ENCODE data around the gene FGFR4.

The FGFR4 gene

GRCh38 chr5:177070536-177071191 lies 16.1 kb upstream of the FGFR4 start:
- H3K36me3 ChIP-seq (ENCODE audit: insufficient read depth, low read length), result no peaks in the 10 kb centered on the region
- H3K4me1 ChIP-seq (ENCODE audit: insufficient read depth, low read length), result peaks cover 3% of the 10 kb centered on the region; the same call in 1 of the 2 replicates
- no peaks in the 10 kb centered on the region for H3K9me3 ChIP-seq (ENCODE audit: control insufficient read depth, insufficient read depth, low read length)
- H3K9ac ChIP-seq (ENCODE audit: low read depth, low read length), result no peak overlapping the region

- peaks cover 3% of the 10 kb centered on the region; the same call in 1 of the 2 replicates for H3K4me1 ChIP-seq (ENCODE audit: insufficient read depth, low read length)
- H3K36me3 ChIP-seq (ENCODE audit: insufficient read depth, low read length), result no peaks in the 10 kb centered on the region
- no peaks in the 10 kb centered on the region for H3K9me3 ChIP-seq (ENCODE audit: control insufficient read depth, insufficient read depth, low read length)
- no peak overlapping the region; the same call in 1 of the 2 replicates for H3K9ac ChIP-seq (ENCODE audit: low read depth, low read length)
Observed at GRCh38 chr5:177071666-177072385, 14.9 kb upstream of the FGFR4 start.

- Histone ChIP-seq H3K4me1 (ENCODE audit: insufficient read depth, low read length) (no peaks in the 10 kb centered on the region), H3K9me3 (ENCODE audit: control insufficient read depth, insufficient read depth, low read length) (no peaks in the 10 kb centered on the region), H3K36me3 (ENCODE audit: insufficient read depth, low read length) (no peaks in the 10 kb centered on the region), H3K9ac (ENCODE audit: low read depth, low read length) (no peak overlapping the region)
Observed at GRCh38 chr5:177077335-177077734, 9.4 kb upstream of the FGFR4 start.

- no peak overlapping the region for H3K9ac ChIP-seq (ENCODE audit: low read depth, low read length)
- peaks cover 5% of the 10 kb centered on the region; the same call in 1 of the 2 replicates for H3K4me1 ChIP-seq (ENCODE audit: insufficient read depth, low read length)
- H3K36me3 ChIP-seq (ENCODE audit: insufficient read depth, low read length), result no peaks in the 10 kb centered on the region
- no peaks in the 10 kb centered on the region for H3K9me3 ChIP-seq (ENCODE audit: control insufficient read depth, insufficient read depth, low read length)
Observed at GRCh38 chr5:177079606-177080005, 7.1 kb upstream of the FGFR4 start.

- H3K9me3 ChIP-seq (ENCODE audit: control insufficient read depth, insufficient read depth, low read length), result no peaks in the 10 kb centered on the region
- H3K4me1 ChIP-seq (ENCODE audit: insufficient read depth, low read length), result peaks cover 9% of the 10 kb centered on the region
- H3K36me3 ChIP-seq (ENCODE audit: insufficient read depth, low read length), result no peaks in the 10 kb centered on the region
- H3K9ac ChIP-seq (ENCODE audit: low read depth, low read length), result no peak overlapping the region
Observed at GRCh38 chr5:177080265-177080664, 6.5 kb upstream of the FGFR4 start.

DNA sequence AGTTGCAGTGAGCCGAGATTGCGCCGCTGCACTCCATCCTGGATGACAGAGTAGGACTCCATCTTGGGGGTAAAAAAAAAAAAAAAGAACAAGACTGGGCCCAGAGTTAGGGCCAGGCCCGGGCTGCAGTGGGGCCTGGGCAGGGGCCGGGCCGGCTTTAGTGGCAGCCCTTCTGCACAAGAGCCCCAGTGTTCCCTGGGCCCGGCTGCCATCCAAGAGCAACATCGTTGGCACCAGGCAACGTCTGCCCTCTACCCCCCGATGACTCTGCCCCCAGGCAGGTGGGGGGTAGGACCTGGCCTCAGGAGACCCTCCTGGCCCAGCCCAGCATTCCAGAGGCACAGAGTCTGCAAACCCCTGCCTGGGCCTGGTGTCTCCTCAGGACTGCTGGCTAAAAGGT lies 4.9 kb upstream of the FGFR4 start:
- H3K4me1 ChIP-seq (ENCODE audit: insufficient read depth, low read length), result peaks cover 19% of the 10 kb centered on the region
- no peaks in the 10 kb centered on the region for H3K36me3 ChIP-seq (ENCODE audit: insufficient read depth, low read length)
- no peak overlapping the region for H3K9ac ChIP-seq (ENCODE audit: low read depth, low read length)
- H3K9me3 ChIP-seq (ENCODE audit: control insufficient read depth, insufficient read depth, low read length), result no peaks in the 10 kb centered on the region

DNA sequence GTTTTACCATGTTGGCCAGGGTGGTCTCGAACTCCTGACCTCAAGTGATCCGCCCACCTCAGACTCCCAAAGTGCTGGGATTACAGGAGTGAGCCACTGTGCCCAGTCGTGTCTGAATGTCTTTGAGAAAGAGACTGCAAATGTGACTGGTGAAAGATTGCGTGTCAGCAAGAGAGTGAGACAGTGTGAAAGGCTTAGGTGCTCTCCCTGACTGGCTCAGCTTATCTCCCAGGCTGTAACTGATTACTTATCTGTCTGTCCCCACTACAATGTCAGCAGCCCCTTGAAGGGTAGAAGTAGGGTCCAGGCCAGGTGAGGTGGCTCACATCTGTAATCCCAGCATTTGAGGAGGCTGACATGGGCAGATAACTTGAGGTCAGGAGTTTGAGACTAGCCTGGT lies 3.4 kb upstream of the FGFR4 start:
- H3K36me3 ChIP-seq (ENCODE audit: insufficient read depth, low read length), result no peaks in the 10 kb centered on the region
- H3K9me3 ChIP-seq (ENCODE audit: control insufficient read depth, insufficient read depth, low read length), result no peaks in the 10 kb centered on the region
- no peak overlapping the region for H3K9ac ChIP-seq (ENCODE audit: low read depth, low read length)
- H3K4me1 ChIP-seq (ENCODE audit: insufficient read depth, low read length), result peaks cover 19% of the 10 kb centered on the region

GRCh38 chr5:177084175-177084574 lies 2.5 kb upstream of the FGFR4 start:
- Histone ChIP-seq H3K36me3 (ENCODE audit: insufficient read depth, low read length) (no peaks in the 10 kb centered on the region), H3K9me3 (ENCODE audit: control insufficient read depth, insufficient read depth, low read length) (no peaks in the 10 kb centered on the region), H3K9ac (ENCODE audit: low read depth, low read length) (no peak overlapping the region), H3K4me1 (ENCODE audit: insufficient read depth, low read length) (peaks cover 19% of the 10 kb centered on the region)

- no peaks in the 10 kb centered on the region for H3K9me3 ChIP-seq (ENCODE audit: control insufficient read depth, insufficient read depth, low read length)
- no peaks in the 10 kb centered on the region for H3K36me3 ChIP-seq (ENCODE audit: insufficient read depth, low read length)
- peaks cover 19% of the 10 kb centered on the region for H3K4me1 ChIP-seq (ENCODE audit: insufficient read depth, low read length)
- H3K9ac ChIP-seq (ENCODE audit: low read depth, low read length), result no peak overlapping the region
Observed at GRCh38 chr5:177085985-177086653, 596 bp upstream of the FGFR4 start.

GRCh38 chr5:177087398-177088005 lies 787 bp downstream of the FGFR4 start:
- Histone ChIP-seq H3K9ac (ENCODE audit: low read depth, low read length) (peak overlapping the region; percentile 59), H3K9me3 (ENCODE audit: control insufficient read depth, insufficient read depth, low read length) (no peaks in the 10 kb centered on the region), H3K36me3 (ENCODE audit: insufficient read depth, low read length) (no peaks in the 10 kb centered on the region), H3K4me1 (ENCODE audit: insufficient read depth, low read length) (peaks cover 19% of the 10 kb centered on the region)

GRCh38 chr5:177089127-177089526 lies 2.4 kb downstream of the FGFR4 start:
- Histone ChIP-seq H3K4me1 (ENCODE audit: insufficient read depth, low read length) (peaks cover 15% of the 10 kb centered on the region), H3K9ac (ENCODE audit: low read depth, low read length) (no peak overlapping the region), H3K36me3 (ENCODE audit: insufficient read depth, low read length) (no peaks in the 10 kb centered on the region), H3K9me3 (ENCODE audit: control insufficient read depth, insufficient read depth, low read length) (no peaks in the 10 kb centered on the region)

- Histone ChIP-seq H3K9me3 (ENCODE audit: control insufficient read depth, insufficient read depth, low read length) (no peaks in the 10 kb centered on the region), H3K9ac (ENCODE audit: low read depth, low read length) (no peak overlapping the region), H3K4me1 (ENCODE audit: insufficient read depth, low read length) (peaks cover 13% of the 10 kb centered on the region), H3K36me3 (ENCODE audit: insufficient read depth, low read length) (no peaks in the 10 kb centered on the region)
Observed at GRCh38 chr5:177089825-177090641, 3.3 kb downstream of the FGFR4 start.

DNA sequence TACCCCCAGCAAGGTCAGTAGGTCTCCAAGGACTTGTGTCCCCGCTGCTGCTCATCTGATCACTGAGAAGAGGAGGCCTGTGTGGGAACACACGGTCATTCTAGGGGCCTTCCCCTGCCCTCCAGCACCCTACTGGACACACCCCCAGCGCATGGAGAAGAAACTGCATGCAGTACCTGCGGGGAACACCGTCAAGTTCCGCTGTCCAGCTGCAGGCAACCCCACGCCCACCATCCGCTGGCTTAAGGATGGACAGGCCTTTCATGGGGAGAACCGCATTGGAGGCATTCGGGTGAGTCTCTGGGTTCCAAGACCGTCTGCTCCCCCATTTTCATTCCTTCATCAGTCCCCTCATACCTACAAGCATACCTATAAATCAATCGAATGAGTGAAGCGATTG lies 4.1 kb downstream of the FGFR4 start:
- H3K9ac ChIP-seq (ENCODE audit: low read depth, low read length), result no peak overlapping the region
- peaks cover 5% of the 10 kb centered on the region for H3K4me1 ChIP-seq (ENCODE audit: insufficient read depth, low read length)
- H3K9me3 ChIP-seq (ENCODE audit: control insufficient read depth, insufficient read depth, low read length), result no peaks in the 10 kb centered on the region
- H3K36me3 ChIP-seq (ENCODE audit: insufficient read depth, low read length), result no peaks in the 10 kb centered on the region

- peaks cover 1% of the 10 kb centered on the region for H3K4me1 ChIP-seq (ENCODE audit: insufficient read depth, low read length)
- H3K36me3 ChIP-seq (ENCODE audit: insufficient read depth, low read length), result no peaks in the 10 kb centered on the region
- H3K9ac ChIP-seq (ENCODE audit: low read depth, low read length), result no peak overlapping the region
- no peaks in the 10 kb centered on the region for H3K9me3 ChIP-seq (ENCODE audit: control insufficient read depth, insufficient read depth, low read length)
Observed at GRCh38 chr5:177091232-177091631, 4.5 kb downstream of the FGFR4 start.
